ENCODE results near the gene OSER1. TPM values are rescaled to one million over a fixed set of nuclear protein-coding genes. Genes with fewer than 3 reads are reported as not detected.

OSER1 gene
- polyA plus RNA-seq, 1 donor from 2014 or later = 43.9 TPM

DNA sequence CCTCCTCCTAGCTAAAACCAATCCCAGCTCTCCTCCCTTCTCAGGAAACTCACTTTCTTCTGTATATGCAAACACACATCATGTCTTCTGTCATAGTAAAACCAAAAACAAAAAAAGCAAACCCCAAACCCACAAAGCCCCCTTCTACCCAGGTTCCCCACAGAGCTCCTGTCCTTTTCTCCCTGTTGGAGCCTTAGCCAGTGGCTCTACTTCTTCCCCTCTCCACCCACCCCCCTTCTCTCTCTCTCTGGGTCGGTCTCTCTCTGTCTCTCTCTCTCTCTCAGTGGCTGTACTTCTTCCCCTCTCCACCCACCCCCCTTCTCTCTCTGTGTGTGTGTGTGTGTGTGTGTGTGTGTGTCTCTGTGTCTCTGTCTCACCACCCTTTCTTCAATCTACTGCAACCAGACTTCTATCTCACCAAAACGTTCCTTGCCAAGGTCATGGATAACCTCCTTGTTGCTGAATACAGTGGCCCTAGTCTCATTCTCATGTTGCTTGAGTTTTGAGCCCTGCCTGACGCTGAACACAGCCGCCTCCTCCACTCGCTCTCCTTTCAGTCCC is 8.7 kb upstream of the OSER1 start:
- H3K36me3 ChIP-seq (ENCODE audit: insufficient read depth, low read length) = no peaks in the 10 kb centered on the region

DNA sequence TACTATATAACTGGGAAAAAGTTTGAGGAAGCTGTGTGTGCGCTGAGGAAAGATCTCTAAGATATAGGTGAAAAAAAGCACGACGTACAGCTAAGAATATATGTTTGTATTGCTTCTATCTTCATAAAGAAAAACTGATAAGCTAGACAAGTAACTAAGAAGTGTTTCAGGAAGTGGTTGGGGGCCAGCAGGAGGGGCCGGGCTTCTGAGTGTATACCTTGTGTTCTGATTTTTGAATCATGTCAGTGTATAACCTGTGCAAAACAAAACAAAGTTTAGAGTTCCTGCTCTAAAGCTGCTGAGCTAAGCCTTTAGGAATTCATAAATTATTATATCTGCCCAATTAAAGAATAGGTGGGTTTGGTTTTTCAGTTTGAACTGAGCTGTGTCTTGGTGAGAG is 7.9 kb upstream of the OSER1 start:
- no peaks in the 10 kb centered on the region for H3K27me3 ChIP-seq (ENCODE audit: insufficient read depth, low read depth, low read length)
- no peak overlapping the region for H3K27ac ChIP-seq (ENCODE audit: low read length)
- H3K36me3 ChIP-seq (ENCODE audit: insufficient read depth, low read length) = no peaks in the 10 kb centered on the region
- no peaks in the 10 kb centered on the region for H3K9me2 ChIP-seq (ENCODE audit: insufficient read depth, low read length)
- no peaks in the 10 kb centered on the region for H4K20me1 ChIP-seq (ENCODE audit: insufficient read depth)
- TF ChIP-seq POLR2AphosphoS5 (IDR thresholded peaks at IDR 0.05) (no peak), EZH2 (IDR thresholded peaks at IDR 0.05; ENCODE audit: borderline replicate concordance, insufficient read depth, low read length, poor library complexity, severe bottlenecking) (no peak), RAD21 (conservative IDR thresholded peaks at IDR 0.05) (no peak), SMC3 (conservative IDR thresholded peaks at IDR 0.05; ENCODE audit: poor library complexity) (no peak)
- TF ChIP-seq, protein P1, sequence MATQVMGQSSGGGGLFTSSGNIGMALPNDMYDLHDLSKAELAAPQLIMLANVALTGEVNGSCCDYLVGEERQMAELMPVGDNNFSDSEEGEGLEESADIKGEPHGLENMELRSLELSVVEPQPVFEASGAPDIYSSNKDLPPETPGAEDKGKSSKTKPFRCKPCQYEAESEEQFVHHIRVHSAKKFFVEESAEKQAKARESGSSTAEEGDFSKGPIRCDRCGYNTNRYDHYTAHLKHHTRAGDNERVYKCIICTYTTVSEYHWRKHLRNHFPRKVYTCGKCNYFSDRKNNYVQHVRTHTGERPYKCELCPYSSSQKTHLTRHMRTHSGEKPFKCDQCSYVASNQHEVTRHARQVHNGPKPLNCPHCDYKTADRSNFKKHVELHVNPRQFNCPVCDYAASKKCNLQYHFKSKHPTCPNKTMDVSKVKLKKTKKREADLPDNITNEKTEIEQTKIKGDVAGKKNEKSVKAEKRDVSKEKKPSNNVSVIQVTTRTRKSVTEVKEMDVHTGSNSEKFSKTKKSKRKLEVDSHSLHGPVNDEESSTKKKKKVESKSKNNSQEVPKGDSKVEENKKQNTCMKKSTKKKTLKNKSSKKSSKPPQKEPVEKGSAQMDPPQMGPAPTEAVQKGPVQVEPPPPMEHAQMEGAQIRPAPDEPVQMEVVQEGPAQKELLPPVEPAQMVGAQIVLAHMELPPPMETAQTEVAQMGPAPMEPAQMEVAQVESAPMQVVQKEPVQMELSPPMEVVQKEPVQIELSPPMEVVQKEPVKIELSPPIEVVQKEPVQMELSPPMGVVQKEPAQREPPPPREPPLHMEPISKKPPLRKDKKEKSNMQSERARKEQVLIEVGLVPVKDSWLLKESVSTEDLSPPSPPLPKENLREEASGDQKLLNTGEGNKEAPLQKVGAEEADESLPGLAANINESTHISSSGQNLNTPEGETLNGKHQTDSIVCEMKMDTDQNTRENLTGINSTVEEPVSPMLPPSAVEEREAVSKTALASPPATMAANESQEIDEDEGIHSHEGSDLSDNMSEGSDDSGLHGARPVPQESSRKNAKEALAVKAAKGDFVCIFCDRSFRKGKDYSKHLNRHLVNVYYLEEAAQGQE (IDR thresholded peaks at IDR 0.05; ENCODE audit: borderline replicate concordance) = no peak
- no peak overlapping the region for H3K4me3 ChIP-seq (ENCODE audit: low read length)
- H3K4me2 ChIP-seq (ENCODE audit: low read length) = no peak overlapping the region
- H3F3A ChIP-seq (ENCODE audit: insufficient read depth, low read length, poor library complexity, severe bottlenecking) = no peaks in the 10 kb centered on the region
- no peak overlapping the region for H3K9ac ChIP-seq (ENCODE audit: low read length)
- no peaks in the 10 kb centered on the region for H3K9me3 ChIP-seq (ENCODE audit: low read length)
- H2AFZ ChIP-seq (ENCODE audit: low read depth, low read length) = no peak overlapping the region
- H3K79me2 ChIP-seq (replicated peaks; ENCODE audit: insufficient read depth, low read length) = peaks cover 8% of the 10 kb centered on the region

More for the DNA sequence above, 8.7 kb upstream of the OSER1 start:
- Histone ChIP-seq H3K27ac (ENCODE audit: low read length) (no peak overlapping the region), H3K9me3 (ENCODE audit: low read length) (no peaks in the 10 kb centered on the region), H4K20me1 (ENCODE audit: insufficient read depth) (no peaks in the 10 kb centered on the region), H3K27me3 (ENCODE audit: insufficient read depth, low read depth, low read length) (no peaks in the 10 kb centered on the region), H3K9ac (ENCODE audit: low read length) (no peak overlapping the region), H3K9me2 (ENCODE audit: insufficient read depth, low read length) (no peaks in the 10 kb centered on the region), H3K79me2 (replicated peaks; ENCODE audit: insufficient read depth, low read length) (peaks cover under 1% of the 10 kb centered on the region), H3F3A (ENCODE audit: insufficient read depth, low read length, poor library complexity, severe bottlenecking) (no peaks in the 10 kb centered on the region), H2AFZ (ENCODE audit: low read depth, low read length) (no peak overlapping the region), H3K4me3 (ENCODE audit: low read length) (no peak overlapping the region), H3K4me2 (ENCODE audit: low read length) (no peak overlapping the region)
- TF ChIP-seq EP300 (conservative IDR thresholded peaks at IDR 0.05; ENCODE audit: poor library complexity, severe bottlenecking) = no peak
- TF ChIP-seq, protein P1 (IDR thresholded peaks at IDR 0.05; ENCODE audit: borderline replicate concordance) = no peak
- TF ChIP-seq EZH2 (IDR thresholded peaks at IDR 0.05; ENCODE audit: borderline replicate concordance, insufficient read depth, low read length, poor library complexity, severe bottlenecking) = no peak
- no peak for TF ChIP-seq TAF1 (IDR thresholded peaks at IDR 0.05; ENCODE audit: low read depth)
- no peak for TF ChIP-seq RAD21 (conservative IDR thresholded peaks at IDR 0.05)
- TF ChIP-seq POLR2AphosphoS5 (IDR thresholded peaks at IDR 0.05) = no peak
- TF ChIP-seq MXI1 (conservative IDR thresholded peaks at IDR 0.05; ENCODE audit: poor library complexity, severe bottlenecking) = no peak
- no peak for TF ChIP-seq SMC3 (conservative IDR thresholded peaks at IDR 0.05; ENCODE audit: poor library complexity)

Data from neural cell (in vitro differentiated cells).